Measurements from ENCODE around the gene PAX3.
"Not testable (repeated sequence)": the region's sequence is repeated elsewhere in the genome, so short reads cannot be mapped to it uniquely, and the experiment has no call there.

Gene PAX3

GRCh38 chr2:222169346-222169745 lies 129.5 kb downstream of the PAX3 start:
- DNase-seq (ENCODE audit: low read depth), result peak; percentile 36
- no peak for TF ChIP-seq CTCF (conservative IDR thresholded peaks at IDR 0.05; ENCODE audit: low read length)
- H3K4me3 ChIP-seq (ENCODE audit: low read length), result no peak overlapping the region

GRCh38 chr2:222167762-222168161 lies 131.0 kb downstream of the PAX3 start:
- H3K4me3 ChIP-seq (ENCODE audit: low read length), result no peak overlapping the region
- no peak for DNase-seq (ENCODE audit: low read depth)
- no peak for TF ChIP-seq CTCF (conservative IDR thresholded peaks at IDR 0.05; ENCODE audit: low read length)

GRCh38 chr2:222160944-222161343 lies 137.9 kb downstream of the PAX3 start:
- H3K4me3 ChIP-seq (ENCODE audit: low read length), result no peak overlapping the region
- no peak for TF ChIP-seq CTCF (conservative IDR thresholded peaks at IDR 0.05; ENCODE audit: low read length)
- DNase-seq (ENCODE audit: low read depth), result no peak

- TF ChIP-seq CTCF (conservative IDR thresholded peaks at IDR 0.05; ENCODE audit: low read length), result no peak
- no peak for DNase-seq (ENCODE audit: low read depth)
- H3K4me3 ChIP-seq (ENCODE audit: low read length), result no peak overlapping the region
These were observed 138.7 kb downstream of the PAX3 start for GRCh38 chr2:222160125-222160524.

- DNase-seq (ENCODE audit: low read depth), result no peak
- no peak for TF ChIP-seq CTCF (conservative IDR thresholded peaks at IDR 0.05; ENCODE audit: low read length)
- H3K4me3 ChIP-seq (ENCODE audit: low read length), result no peak overlapping the region
These were observed 139.6 kb downstream of the PAX3 start for GRCh38 chr2:222159221-222159620.

- not testable (repeated sequence) for DNase-seq (ENCODE audit: low read depth); H3K4me3 ChIP-seq (ENCODE audit: low read length)
These were observed 143.7 kb downstream of the PAX3 start for GRCh38 chr2:222155003-222155664.

All from AG10803 (cell line).